Hepatocyte (in vitro differentiated cells): ENCODE results near the gene ITGB3.

Experiments
- CTCF ChIP-seq: fragments of 200-600 bp; sonication (generic); IDR thresholded peaks from 2 replicates; pipeline ENCODE4 v1.5.1; 2016; ENCODE audit warnings: antibody characterized with exemption, mild to moderate bottlenecking; ENCODE audit not compliant: poor library complexity
- EZH2 ChIP-seq: fragments of 200-600 bp; sonication (generic); IDR thresholded peaks from 2 replicates; pipeline ENCODE4 v1.6.1; 2016; ENCODE audit warnings: antibody characterized with exemption, mild to moderate bottlenecking, borderline replicate concordance

DNA sequence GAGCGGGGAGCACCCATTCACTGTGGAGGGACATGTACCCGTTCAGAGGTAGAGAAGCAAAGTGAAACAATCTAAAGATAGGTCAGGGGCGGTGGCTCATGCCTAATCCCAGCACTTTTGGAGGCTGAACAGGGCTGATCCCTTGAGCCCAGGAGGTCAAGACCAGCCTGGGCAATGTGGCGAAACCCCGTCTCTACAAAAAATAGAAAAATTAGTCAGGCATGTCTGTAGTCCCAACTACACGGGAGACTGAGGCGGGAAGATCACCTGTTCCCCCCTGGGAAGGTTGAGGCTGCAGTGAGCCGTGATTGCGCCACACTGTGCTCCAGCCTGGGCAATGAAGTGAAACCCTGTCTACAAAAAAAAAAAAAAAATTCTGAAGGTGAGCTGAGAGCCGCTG lies 22.8 kb upstream of the ITGB3 start:
- no peak for TF ChIP-seq CTCF
- no peak for TF ChIP-seq EZH2
